Stimulated activated CD8-positive, alpha-beta memory T cell treated with anti-CD3 and anti-CD28 coated beads, Interleukin-15, amount 100 ng/mL, for 4 hours (primary cell): ENCODE data around the gene PPP1R9A.

Source experiments
- DNase-seq, 2 donors: peaks; one replicate each; pipeline ENCODE4 v3.0.0-alpha.2; 2020; ENCODE audit warnings: low read depth in 2 of 2

PPP1R9A gene

DNA sequence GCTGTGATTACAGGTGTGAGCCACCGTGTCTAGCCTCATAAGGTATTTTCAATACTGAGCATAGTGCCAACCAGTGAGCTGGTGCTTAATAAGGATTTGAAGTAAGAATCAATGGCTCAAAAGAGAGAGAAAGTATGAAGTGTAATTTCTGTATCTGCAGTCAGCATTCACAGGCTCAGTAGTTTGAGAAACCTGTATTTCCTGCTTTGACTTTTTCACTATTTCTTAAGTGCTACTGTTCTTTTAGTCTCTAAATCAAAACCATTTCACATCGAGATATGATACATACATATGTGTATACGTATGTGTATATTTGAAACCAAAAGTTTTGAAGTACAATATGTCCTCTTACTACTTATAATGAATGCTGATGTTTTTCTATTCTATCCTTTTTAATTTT lies 189.9 kb downstream of the PPP1R9A start:
- no peak for DNase-seq

DNA sequence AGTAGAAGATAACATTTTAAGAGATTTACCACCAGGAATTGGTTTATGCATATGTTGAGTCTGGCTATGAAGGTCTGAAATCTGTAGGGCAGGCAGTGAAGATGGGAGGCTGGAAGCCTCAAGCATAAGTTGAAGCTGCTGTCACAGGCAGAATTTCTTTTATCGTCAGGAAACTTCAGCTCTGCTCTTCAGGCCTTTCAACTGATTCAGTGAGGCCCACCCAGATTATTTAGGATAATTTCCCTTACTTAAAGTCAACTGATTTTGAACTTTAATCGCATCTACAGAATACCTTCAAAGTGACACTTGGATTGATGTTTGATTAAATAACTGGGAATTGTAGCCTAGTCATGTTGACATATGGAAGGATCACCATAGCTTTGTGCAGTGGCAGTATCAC lies 190.5 kb downstream of the PPP1R9A start:
- DNase-seq, result no peak

GRCh38 chr7:95099106-95099505 lies 191.7 kb downstream of the PPP1R9A start:
- DNase-seq, result no peak

GRCh38 chr7:95101422-95101821 lies 194.0 kb downstream of the PPP1R9A start:
- DNase-seq, result no peak

GRCh38 chr7:95102662-95103061 lies 195.3 kb downstream of the PPP1R9A start:
- DNase-seq, result no peak

DNA sequence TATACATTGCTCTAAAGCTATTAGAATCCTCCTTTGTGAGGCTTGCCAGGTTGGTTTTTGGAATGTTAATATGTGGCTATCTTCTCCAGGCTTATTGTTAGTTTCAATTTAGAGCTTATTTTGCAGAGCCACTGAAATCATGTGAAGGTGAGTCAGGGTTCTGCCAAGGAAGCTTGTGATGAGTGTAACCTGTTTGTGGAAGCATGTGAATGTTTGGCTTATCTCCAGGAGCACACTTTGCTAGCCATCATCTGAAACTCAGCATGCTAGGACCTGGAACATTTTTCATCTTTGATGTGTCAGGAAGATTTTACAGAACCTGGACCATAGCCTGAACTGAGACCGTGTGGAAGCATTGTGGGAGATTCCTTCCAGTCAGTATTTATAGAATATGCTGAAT lies 197.3 kb downstream of the PPP1R9A start:
- DNase-seq, result no peak

DNA sequence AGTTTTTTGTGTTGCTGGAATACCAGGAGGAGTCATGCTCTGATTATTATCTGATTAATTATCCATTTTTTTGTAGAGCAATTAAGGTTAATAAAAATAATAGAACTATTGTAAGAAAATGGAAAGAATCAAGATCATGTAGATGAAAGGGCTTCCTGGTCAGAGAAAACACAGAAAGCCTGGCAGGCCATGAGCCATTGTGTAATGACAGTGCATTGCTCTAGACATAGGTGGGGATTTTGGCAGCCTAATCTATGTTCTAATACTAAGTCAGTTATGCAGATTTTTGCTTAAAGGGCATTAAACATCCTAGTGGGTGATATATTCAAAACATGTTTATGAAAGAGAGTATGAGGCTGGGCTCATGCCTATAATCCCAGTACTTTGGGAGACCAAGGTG lies 198.2 kb downstream of the PPP1R9A start:
- DNase-seq, result no peak

DNA sequence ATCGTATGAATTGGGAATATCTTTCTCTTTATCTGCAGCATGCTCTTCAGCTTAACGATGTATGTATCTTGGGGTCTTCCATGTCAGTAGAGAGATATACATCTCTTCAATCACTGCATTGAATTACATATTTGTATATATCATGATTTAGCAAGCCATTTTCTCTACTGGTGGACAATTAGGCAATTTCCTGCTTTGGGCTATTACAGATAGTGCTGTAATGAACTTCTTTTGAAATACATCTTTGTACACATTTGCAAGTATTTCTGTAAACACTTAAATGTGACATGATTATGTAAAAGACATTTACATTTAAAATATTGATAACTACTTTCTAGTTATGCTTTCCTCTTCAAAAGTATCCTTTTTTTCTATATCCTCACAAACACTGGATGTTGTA lies 199.0 kb downstream of the PPP1R9A start:
- DNase-seq, result no peak

DNA sequence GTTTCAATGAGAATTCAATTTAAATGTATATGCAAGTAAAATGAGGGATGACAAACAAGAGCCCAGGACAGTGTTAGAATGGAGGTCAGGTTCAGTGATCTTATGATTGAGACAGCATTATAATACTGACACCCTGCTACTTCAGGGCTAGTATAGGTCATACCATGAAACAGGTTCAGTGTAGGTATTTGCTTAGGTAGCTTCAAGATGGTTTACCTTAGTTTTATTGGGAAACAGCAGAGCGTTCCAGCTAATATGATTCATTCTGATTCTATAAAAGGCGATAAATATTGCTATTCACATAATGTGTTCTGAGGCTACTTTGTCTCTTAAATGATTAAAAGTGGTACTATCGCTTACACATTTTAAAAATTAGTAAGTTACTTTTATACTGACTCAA lies 203.3 kb downstream of the PPP1R9A start:
- no peak for DNase-seq

- no peak for DNase-seq
These were observed 206.2 kb downstream of the PPP1R9A start for GRCh38 chr7:95113590-95113989.

DNA sequence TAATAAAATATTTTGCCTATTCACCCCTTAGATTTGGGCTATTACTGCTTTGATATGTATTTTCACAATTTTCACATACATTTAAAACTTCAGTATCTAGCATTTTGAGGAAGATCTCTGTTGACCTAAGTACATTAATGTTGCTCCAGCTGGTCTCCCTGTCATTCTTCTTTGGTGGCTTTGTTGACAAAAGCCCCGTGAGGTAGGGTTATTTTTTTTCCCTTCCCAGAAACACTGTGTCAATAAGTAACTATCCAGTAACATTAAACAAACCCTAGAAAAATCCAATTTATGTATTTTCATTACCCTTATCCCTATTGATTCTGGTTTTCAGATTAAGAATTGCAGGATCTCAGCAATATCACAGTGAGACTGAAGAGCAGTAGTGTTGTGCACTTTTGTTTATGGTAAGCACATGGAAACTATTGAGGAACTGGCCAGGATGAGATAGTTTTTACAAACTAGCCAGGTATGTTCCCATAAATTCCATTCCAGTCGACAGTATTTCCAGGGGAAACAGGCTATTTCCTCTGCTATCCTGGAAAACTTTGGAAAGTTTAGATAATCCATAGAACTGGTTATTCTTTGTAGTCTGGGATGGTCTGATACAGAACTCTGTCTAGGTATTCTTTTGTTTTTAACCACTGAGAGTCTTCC lies 218.8 kb downstream of the PPP1R9A start:
- no peak for DNase-seq

GRCh38 chr7:95132500-95132899 lies 225.1 kb downstream of the PPP1R9A start:
- DNase-seq, result no peak

DNA sequence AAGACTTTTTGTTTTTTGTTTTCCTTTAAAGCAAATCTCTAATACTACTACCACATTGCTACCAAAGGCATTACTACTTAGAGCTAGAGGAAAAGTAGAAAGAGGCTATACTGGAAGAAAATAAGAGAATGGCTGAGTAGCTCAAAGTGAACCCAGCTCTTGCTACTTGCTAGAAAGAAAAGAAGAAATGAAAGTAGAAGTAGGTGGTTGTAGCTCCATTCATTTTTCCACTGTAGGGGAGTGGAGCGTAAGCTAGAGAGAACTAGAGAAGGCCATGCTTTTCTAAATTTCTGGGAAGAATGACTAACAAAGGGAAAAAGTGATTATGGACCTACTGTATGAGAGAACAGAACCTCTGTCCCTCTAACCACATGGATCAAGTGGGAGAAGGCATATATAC lies 232.5 kb downstream of the PPP1R9A start:
- no peak for DNase-seq

GRCh38 chr7:95141755-95142154 lies 234.4 kb downstream of the PPP1R9A start:
- DNase-seq, result no peak

GRCh38 chr7:95144256-95144655 lies 236.9 kb downstream of the PPP1R9A start:
- no peak for DNase-seq

DNA sequence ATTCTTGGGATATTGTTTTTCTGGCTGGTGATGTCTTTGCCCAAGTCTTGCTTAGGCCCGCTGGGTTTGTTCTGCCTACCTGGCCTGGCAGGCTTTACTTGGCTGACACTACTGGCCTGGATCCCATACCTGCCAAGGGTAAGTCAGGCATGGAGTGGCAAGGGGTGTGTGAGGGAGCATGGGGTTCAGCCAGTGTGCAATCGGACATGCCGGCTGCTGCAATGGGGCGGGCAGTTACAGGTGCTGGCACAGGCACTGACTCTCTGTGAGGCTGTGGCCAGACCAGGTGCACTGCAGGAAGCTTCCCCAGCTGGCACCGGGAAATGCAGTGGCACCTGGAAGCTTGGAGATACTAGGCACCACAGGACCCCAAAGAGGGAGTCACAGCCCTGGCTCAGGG lies 248.6 kb downstream of the PPP1R9A start:
- no peak for DNase-seq

DNA sequence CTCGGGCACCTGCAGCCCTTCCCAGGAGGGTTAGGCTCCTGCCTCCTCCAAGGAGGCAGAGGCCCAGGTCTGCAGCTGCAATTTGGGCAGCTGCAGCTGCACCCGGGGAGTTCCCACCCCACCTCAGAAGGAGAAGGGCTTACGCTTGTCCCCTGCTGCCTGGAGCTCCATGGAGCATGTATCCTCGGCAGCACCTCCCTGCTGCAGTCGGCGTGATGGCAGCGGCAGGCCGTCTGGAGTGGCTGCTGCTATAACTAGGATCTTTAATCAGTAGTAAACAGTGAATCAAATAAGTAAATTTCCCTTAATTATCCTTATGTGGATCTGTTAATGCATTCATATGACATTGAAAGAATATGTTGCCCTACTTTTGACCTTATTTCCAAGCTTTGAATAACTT lies 250.0 kb downstream of the PPP1R9A start:
- no peak for DNase-seq

DNA sequence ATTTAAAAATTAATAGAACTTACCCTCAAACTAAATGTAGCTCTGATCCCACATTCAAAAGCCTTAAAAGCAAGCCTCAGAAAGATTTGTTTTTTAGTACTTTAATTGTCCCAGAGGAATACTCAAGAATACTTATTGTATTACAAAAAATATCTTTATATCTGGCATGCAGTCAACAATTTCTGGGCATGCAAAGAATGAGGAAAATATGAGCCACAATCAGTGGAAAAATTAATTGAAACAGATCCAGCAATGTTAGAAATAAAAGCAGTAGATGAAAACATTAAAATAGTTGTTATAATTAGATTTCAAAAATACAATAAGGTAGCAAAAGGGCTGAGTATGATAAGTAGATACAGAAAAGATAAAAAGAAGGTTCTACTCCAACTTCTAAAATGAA lies 262.3 kb downstream of the PPP1R9A start:
- DNase-seq, result no peak

DNA sequence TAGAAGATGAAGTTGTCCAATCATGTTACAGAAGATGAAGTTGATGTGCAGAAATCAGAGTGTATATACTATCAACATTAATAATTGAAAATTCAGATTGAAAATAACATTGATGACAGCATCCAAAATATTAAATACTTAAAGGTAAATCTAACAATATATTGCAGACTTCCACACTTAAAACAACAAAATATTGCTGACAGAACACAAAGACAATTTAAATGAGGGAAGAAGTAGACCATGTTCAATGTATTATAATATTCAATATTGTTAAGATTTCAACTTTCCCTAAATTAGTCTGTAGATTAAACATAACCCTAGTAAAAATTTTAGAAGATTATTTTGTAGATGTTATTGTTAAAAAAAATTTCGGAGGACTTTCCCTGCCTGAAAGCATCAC lies 265.0 kb downstream of the PPP1R9A start:
- DNase-seq, result no peak

- DNase-seq, result no peak
These were observed 283.1 kb downstream of the PPP1R9A start for GRCh38 chr7:95190515-95190914.

- DNase-seq, result no peak
These were observed 284.4 kb downstream of the PPP1R9A start for GRCh38 chr7:95191795-95192194.

DNA sequence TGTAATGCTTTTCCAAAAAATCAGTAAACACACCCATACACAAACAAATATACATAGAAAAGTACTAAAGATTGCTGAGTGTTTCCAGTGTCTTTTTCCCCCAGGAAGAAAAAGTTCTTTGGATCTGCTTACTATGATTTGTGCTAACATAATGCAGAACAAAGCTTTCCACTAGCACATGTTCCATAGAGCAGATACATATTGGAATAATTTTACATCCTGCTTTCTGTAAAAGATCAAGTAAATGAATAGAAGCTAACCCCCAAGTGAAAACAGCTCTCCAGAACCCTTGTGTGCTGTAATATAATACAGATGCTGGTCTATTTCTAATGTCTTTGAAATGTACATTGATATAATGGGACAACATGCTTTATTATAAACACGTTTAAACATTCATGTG lies 291.5 kb downstream of the PPP1R9A start:
- DNase-seq, result no peak

GRCh38 chr7:95199779-95200558 lies 292.6 kb downstream of the PPP1R9A start:
- DNase-seq, result no peak

DNA sequence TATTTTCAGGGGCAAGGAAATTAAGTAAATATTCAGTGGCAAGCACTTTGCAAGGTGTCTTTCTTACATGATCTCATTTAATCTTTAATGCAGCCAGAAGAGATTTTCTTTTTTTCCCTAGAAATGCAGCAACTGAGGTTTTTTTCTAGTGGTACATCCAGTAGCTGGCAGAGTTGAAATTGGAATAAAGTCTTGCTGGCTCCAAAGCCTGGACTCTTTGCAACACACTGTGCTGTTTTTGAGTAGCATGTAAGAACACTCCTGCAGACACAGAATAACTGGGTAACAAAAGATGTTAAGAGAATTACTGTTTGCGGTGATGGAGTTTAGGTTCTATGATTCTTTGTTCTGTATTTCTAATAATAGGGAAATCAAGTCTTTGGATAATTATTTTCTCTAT lies 293.3 kb downstream of the PPP1R9A start:
- DNase-seq, result no peak
